Right hindlimb (tissue), 1 donor: ENCODE measurements around the gene RREB1.

Experiments
- DNase-seq: peaks from one replicate; pipeline ENCODE4 v3.0.0-alpha.2; 2018

The RREB1 gene

GRCh38 chr6:7107578-7108195 lies at the start of gene RREB1:
Gene RREB1 (plus strand): TSS chr6:7107961. CDS start chr6:7181912, 73,951 bp downstream.
- peak; percentile 75 for DNase-seq

- no peak for DNase-seq
Measured at GRCh38 chr6:7058250-7058923, 49.4 kb upstream of the RREB1 start.

GRCh38 chr6:7060769-7061516 lies 46.8 kb upstream of the RREB1 start:
- DNase-seq: no peak

GRCh38 chr6:7062451-7063162 lies 45.2 kb upstream of the RREB1 start:
- no peak for DNase-seq

GRCh38 chr6:7067305-7067704 lies 40.5 kb upstream of the RREB1 start:
- DNase-seq: no peak

GRCh38 chr6:7071405-7071804 lies 36.4 kb upstream of the RREB1 start:
- no peak for DNase-seq

GRCh38 chr6:7073082-7073820 lies 34.5 kb upstream of the RREB1 start:
- DNase-seq: no peak

GRCh38 chr6:7073821-7074525 lies 33.8 kb upstream of the RREB1 start:
- no peak for DNase-seq

- DNase-seq: no peak
Measured at GRCh38 chr6:7074870-7075269, 32.9 kb upstream of the RREB1 start.

GRCh38 chr6:7075341-7076000 lies 32.3 kb upstream of the RREB1 start:
- no peak for DNase-seq

- no peak for DNase-seq
Measured at GRCh38 chr6:7077856-7078255, 29.9 kb upstream of the RREB1 start.

GRCh38 chr6:7078856-7079255 lies 28.9 kb upstream of the RREB1 start:
- no peak for DNase-seq

- DNase-seq: no peak
Measured at GRCh38 chr6:7080311-7080710, 27.4 kb upstream of the RREB1 start.

GRCh38 chr6:7085911-7086310 lies 21.9 kb upstream of the RREB1 start:
- peak; percentile 34 for DNase-seq

GRCh38 chr6:7086488-7086887 lies 21.3 kb upstream of the RREB1 start:
- no peak for DNase-seq

GRCh38 chr6:7087066-7087465 lies 20.7 kb upstream of the RREB1 start:
- no peak for DNase-seq

- no peak for DNase-seq
Measured at GRCh38 chr6:7087491-7087979, 20.2 kb upstream of the RREB1 start.

GRCh38 chr6:7088076-7088742 lies 19.6 kb upstream of the RREB1 start:
- no peak for DNase-seq

- no peak for DNase-seq
Measured at GRCh38 chr6:7098993-7099392, 8.8 kb upstream of the RREB1 start.

GRCh38 chr6:7100072-7100752 lies 7.5 kb upstream of the RREB1 start:
- DNase-seq: no peak
